ENCODE measurements around the gene UBE2M. TPM values are rescaled to one million over a fixed set of nuclear protein-coding genes. Genes with fewer than 3 reads are reported as not detected.

The UBE2M gene
- 31.7 and 42.5 TPM in 2 replicates for total RNA-seq

DNA sequence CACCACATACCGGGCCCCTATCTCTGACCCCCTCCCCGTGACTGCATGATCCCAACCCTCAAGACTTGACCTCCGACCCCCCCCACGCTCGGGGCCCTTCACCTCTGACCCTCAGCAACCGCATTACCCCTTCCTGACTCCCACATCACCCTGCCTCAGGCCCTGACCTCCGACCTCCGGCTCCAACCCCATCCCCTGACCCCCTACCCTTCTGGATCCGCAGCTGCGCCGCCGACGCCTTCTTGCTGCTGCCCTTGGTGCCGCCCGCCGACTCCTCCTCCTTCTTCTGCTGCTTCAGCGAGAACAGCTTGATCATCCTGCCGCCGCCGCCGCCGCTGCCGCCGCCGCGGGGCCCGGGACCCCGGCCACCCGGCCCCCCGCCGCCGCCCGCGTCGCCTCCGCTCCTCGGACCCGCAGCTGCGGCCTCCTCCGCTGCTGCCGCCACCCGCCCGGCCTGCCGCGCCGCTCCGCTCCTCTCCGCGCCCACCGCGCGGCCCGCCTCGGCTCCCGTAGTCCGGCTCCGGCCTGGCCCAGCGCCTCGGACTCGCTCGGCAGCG is at the start of gene UBE2M:
UBE2M (minus strand) TSS at position 546 of the 557 bp plus-strand sequence; CDS start at position 316, 230 bp downstream.

DNA sequence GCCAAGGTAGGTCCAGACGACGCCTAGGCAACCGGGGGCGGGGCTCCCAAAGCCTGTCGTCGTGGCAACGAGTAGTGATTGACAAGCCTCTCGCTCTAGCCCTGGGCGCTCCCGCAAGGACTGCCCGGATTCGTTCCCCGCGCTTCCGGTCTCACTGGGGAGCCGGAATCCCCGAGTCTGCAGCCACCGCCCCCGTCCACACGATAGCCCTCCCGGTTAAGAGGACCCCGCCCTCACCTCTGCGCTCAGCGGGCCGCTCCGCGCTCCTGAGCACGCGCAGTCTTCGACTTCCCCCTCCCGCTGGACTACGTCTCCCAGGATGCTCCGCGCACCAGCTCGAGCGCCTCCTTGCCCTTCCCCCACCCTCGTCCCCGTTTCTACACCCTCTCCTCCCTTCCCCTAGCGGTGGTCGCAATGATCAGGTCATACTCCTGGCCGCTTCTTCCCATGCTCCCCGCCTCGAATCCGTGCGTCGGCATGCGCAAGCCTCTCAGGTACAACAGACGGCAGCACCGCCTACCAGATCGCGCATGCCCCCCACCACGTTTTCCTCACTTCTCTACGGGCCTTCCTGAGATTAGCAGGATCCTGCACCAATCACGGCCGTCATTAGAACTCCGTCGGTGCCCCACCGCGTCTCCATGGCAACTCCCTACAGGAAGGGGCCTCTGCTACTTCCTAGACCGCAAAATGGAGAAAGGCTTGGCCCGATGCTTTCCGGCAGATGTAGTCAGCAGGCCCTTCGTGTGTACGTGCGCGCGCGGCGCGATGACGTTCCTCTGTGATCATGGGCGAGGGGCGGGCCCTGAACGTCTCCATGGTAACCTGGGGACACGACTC is 14.6 kb upstream of the UBE2M start, which contains the start of gene MZF1:
MZF1 (minus strand) TSS at position 518 of the 840 bp plus-strand sequence. CDS start 1,946 bp downstream, outside the sequence.

DNA sequence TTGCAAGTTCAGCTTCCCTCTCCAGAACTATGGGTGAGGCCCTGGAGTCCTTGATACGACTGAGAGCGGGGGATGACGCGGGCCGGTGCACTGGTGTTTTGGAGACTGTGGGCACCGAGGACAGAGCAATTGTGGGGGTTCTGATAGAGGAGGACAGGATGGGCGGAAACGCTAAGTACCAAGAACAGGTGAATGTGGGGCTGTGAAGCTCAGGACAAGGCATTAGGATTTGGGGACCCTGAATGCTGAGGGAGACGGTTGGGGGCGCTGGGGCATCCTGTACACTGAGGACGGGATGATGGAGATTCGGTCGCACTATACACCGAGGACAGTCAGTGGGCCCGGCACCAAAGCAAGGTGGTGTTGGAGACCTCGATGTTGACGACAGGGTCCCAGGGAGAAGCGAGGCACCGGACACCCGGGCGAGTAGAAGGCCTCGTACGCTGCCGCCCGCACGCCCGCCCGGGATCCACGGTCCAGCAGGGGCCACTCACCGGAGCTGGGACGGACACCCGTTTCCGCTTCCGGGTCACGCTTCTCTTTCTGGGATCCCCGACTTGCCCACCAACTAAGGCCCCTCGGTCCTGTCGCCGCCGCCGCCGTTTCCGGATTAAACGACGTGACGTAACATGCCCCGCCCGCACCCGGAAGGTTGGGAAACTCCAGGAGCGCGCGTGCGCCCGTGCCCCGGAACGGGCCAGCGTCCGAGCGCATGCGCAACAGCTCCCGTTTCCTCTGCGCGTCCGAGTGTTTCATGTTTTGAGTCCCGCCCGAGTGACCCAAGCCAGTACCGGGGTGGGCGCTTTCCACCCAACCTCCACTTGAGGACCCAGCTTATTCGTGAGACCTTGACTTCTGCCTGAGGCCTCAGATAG is 3.7 kb downstream of the UBE2M start, which contains the start of gene CHMP2A:
CHMP2A (minus strand) TSS at position 612 of the 875 bp plus-strand sequence. CDS start 893 bp downstream, outside the sequence.

DNA sequence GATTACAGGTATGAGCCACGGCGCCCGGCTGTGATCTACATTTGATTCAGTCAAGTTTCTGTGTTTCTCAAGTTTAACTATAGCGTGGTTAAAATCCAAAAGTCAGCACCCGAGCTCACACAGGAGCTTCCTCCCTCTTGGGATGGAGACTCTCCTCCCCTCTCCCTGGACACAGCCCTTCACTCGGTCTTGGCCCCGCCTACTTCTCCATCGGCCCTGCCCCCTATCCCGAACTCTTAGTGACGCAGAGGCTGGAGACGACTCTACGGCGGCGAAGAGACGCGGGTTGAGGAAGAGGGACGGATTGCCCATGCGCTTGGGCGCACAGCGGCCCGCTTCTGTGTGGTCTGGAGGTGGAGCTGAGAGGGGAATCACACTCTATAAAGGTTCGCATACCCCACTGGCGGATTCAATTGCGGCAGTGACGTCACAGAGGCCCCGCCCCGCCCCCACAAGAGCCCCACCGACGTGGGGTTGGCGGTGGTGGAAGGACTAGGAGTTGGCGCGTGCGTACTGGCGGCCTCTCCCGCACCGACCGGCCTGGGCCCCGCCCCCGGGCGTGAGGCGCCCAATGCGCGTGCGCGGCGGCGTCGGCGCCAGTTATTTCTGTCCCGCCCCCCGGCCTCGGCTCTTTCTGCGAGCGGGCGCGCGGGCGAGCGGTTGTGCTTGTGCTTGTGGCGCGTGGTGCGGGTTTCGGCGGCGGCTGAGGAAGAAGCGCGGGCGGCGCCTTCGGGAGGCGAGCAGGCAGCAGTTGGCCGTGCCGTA is 14.4 kb downstream of the UBE2M start, which contains the start of gene TRIM28:
TRIM28 (plus strand) TSS at position 239 of the 765 bp plus-strand sequence. CDS start 694 bp downstream, outside the sequence.

DNA sequence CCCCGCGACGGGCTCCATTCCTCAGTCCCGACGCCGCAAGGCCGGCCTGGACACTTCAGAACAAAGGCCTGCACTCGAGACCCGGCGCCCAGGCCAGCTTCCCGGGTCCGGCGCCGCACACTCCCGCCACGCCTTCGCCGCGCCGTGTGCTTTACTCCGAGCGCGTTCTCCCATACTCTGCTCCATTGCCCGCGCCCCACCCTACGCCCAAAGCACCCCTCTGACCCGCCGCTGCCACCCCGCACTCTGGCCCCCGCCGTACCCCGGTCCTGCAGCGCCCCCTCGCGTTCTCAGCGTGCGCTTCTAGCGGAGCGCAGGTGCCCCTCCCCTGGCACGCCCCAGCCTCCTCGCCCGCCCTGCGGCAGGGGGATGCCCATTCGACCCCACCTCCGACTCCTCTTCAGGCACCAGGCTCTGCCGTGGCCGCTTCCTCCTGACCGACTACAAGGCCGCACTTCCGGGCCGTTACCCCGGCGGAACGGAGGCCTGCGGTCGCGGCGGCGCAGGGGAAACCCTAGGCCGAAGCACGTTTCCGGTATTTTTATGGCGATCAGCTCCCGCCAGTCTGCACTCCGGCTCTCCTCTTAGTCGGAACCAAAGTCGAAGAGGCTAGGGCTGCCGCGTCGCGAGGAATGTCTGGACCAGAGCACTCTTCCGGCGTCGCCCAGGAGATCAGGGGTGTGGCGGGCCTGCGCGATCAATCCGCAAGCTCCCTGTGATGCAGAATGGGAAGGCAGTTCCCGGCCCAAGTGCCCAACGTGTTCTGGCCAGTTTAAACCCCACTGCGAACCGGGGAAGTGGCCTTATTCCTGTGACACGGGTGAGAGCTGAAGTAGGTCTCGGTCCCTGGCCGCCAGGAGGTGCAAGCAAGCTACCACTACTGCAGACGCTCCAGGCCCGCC is 38.8 kb downstream of the UBE2M start, which contains the start of gene ZBTB45:
ZBTB45 (minus strand) TSS at position 456 of the 902 bp plus-strand sequence. CDS start 2,137 bp downstream, outside the sequence.

DNA sequence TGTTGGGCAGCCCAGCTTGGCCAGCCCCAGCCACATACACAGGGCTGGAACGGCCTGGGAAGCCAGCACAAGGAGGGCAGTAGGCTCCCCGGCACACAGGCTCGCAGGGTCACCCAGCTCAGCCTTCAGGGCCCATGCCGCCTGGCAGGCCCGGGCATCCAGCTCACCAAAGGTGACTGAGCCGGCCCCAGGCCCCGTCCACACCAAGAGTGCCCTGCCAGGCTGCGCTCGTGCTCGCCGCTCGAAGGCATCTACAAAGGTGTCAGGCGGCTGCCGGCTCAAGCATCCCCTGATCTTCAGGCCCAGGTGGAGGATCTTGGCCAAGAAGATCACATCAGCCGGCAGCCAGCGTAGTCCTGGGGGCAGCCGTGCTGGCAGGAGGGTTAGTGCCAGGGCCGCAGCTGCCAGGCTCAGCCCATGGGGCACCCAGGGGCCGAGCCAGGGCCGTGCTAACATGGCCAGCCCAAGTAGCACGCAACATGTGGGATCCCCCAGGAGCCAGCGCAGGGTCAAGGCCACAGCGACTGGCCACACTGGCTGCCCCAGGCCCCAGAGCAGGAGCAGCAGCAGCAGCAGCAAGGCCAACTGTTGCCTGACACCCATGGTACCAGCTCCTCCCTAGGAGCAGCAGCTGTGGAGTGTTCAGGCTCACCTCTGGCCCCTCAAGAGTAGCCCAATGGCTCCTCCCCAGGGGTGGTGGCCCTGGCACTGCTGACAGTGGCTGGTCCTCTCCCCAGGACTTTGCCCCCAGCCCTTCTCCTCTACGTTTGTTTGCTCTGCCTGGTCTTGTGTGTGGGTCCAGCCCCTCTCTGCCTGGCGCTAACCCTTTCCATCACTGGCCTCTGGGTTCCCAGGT is 46.8 kb downstream of the UBE2M start, which contains the start of gene SLC27A5:
SLC27A5 (minus strand) TSS at position 640 of the 856 bp plus-strand sequence; CDS start at position 603, 37 bp downstream.

Other genes starting within 250 kb of the UBE2M start
- gene ZSCAN22, start 231.6 kb downstream of the UBE2M start, total RNA-seq = 2.0 and 3.7 TPM in 2 replicates
- gene A1BG, start 205.1 kb downstream of the UBE2M start, total RNA-seq = 24.1 and 28.8 TPM in 2 replicates
- gene ZNF497, start 195.9 kb downstream of the UBE2M start, total RNA-seq = under 0.01 and 2.8 TPM in 2 replicates
- 4.9 and 7.5 TPM in 2 replicates for gene ZNF837, start 177.6 kb downstream of the UBE2M start, total RNA-seq
- gene RPS5, start 171.3 kb downstream of the UBE2M start, total RNA-seq = 1,981 and 2,018 TPM in 2 replicates
- 0.13 TPM in 1 of 2 replicates, not detected in the other for gene RNF225, start 163.0 kb downstream of the UBE2M start, total RNA-seq
- 13.5 and 23.3 TPM in 2 replicates for gene ZNF584, start 150.0 kb downstream of the UBE2M start, total RNA-seq
- 2.3 and 3.3 TPM in 2 replicates for gene ZNF132, start 118.5 kb downstream of the UBE2M start, total RNA-seq
- gene ZNF324B, start 107.0 kb downstream of the UBE2M start, total RNA-seq = 3.9 and 7.1 TPM in 2 replicates
- gene ZNF324, start 91.5 kb downstream of the UBE2M start, total RNA-seq = 5.4 and 14.6 TPM in 2 replicates
- gene ZNF446, start 82.3 kb downstream of the UBE2M start, total RNA-seq = 6.2 and 16.9 TPM in 2 replicates
- gene SLC27A5, start 46.6 kb downstream of the UBE2M start, total RNA-seq = 11.1 and 13.1 TPM in 2 replicates
- 19.1 and 23.8 TPM in 2 replicates for gene ZBTB45, start 38.8 kb downstream of the UBE2M start, total RNA-seq
- gene TRIM28, start 14.5 kb downstream of the UBE2M start, total RNA-seq = 672 and 766 TPM in 2 replicates
- gene CHMP2A, start 3.5 kb downstream of the UBE2M start, total RNA-seq = 75.9 and 151 TPM in 2 replicates
- gene MZF1, start 14.7 kb upstream of the UBE2M start, total RNA-seq = 7.3 and 23.7 TPM in 2 replicates